Left ventricle myocardium superior (tissue), 1 donor: ENCODE measurements around the gene ZC3H12C. TPM values are rescaled to one million over a fixed set of nuclear protein-coding genes. Genes with fewer than 3 reads are reported as not detected.
"Not testable (repeated sequence)": the region's sequence is repeated elsewhere in the genome, so short reads cannot be mapped to it uniquely, and the experiment has no call there.

Experiments used
- ATAC-seq: fragments of 200-7000 bp; cut with Tn5 transposase; one replicate; pipeline ENCODE4 v1.9.1; 2020; ENCODE audit warnings: mild to moderate bottlenecking, moderate library complexity
- DNase-seq: peaks from one replicate; pipeline ENCODE4 v3.0.0-alpha.2; 2020
- intact Hi-C: fragments of 100-400 bp; cut with micrococcal nuclease; formaldehyde crosslinking; loops from one replicate; pipeline ENCODE4 v1.11.0; 2022
- long read RNA-seq: library from polyadenylated mRNA; unstranded; transcript quantifications from one replicate; pipeline ENCODE4 v2.0.0, GENCODE V29; 2021
- total RNA-seq: library from RNA; stranded (reverse); fragmentation: NEBNext Ultra II Directional; extraction: Animal tissue kit (Norgen Biotek cat#: 25700); gene quantifications from one replicate; pipeline ENCODE4 v1.2.1, GENCODE V29; 2021
- donor health status: DM: no; HTN: yes; CAD: no; lungs with severe emphysema.

The ZC3H12C gene
- total RNA-seq: 18.3 TPM
- long read RNA-seq, partial matches to known transcripts: 0 of 7 reads
- long read RNA-seq, other reads (novel, unspliced or antisense): 7 of 7 reads

GRCh38 chr11:110092515-110093406 is at the start of gene ZC3H12C:
Gene ZC3H12C, plus strand, starts transcription at chr11:110093392. Its CDS starts 20 bp downstream, at chr11:110093412.
- intact Hi-C loops: loop anchor here (5.0 kb wide), 1 partner anchor 145 kb away; no protein-coding TSS in a partner anchor
- peak; percentile 84 for ATAC-seq
- DNase-seq: peak; percentile 89

GRCh38 chr11:110044226-110044968 is 48.8 kb upstream of the ZC3H12C start:
- DNase-seq (no peak), ATAC-seq (no peak)
- intact Hi-C loops: no loop called here

GRCh38 chr11:110046775-110047380 is 46.3 kb upstream of the ZC3H12C start:
- intact Hi-C loops: no loop called here
- DNase-seq: no peak
- ATAC-seq: no peak

- DNase-seq (no peak), ATAC-seq (no peak)
- intact Hi-C loops: no loop called here
These were observed 43.5 kb upstream of the ZC3H12C start for GRCh38 chr11:110049501-110050200.

- no peak for ATAC-seq
- DNase-seq: no peak
These were observed 43.0 kb upstream of the ZC3H12C start for GRCh38 chr11:110050201-110050506.

GRCh38 chr11:110053848-110054414 is 39.3 kb upstream of the ZC3H12C start:
- DNase-seq (no peak), ATAC-seq (no peak)
- intact Hi-C loops: no loop called here

More at GRCh38 chr11:110050201-110050506, 43.0 kb upstream of the ZC3H12C start:
- intact Hi-C loops: no loop called here

- ATAC-seq (no peak), DNase-seq (no peak)
- intact Hi-C loops: no loop called here
These were observed 36.2 kb upstream of the ZC3H12C start for GRCh38 chr11:110056956-110057355.

GRCh38 chr11:110059706-110060463 is 33.3 kb upstream of the ZC3H12C start:
- ATAC-seq: no peak
- intact Hi-C loops: no loop called here
- DNase-seq: no peak

- no peak for DNase-seq
- ATAC-seq: no peak
- intact Hi-C loops: no loop called here
These were observed 31.9 kb upstream of the ZC3H12C start for GRCh38 chr11:110061296-110061695.

- intact Hi-C loops: no loop called here
- DNase-seq: no peak
- ATAC-seq: no peak
These were observed 30.9 kb upstream of the ZC3H12C start for GRCh38 chr11:110062247-110062646.

- no peak for DNase-seq
- no peak for ATAC-seq
- intact Hi-C loops: no loop called here
These were observed 28.0 kb upstream of the ZC3H12C start for GRCh38 chr11:110065189-110065588.

- intact Hi-C loops, ATAC-seq, DNase-seq: not testable (repeated sequence)
These were observed 25.2 kb upstream of the ZC3H12C start for GRCh38 chr11:110068001-110068400.

- ATAC-seq (peak; percentile 93), DNase-seq (peak; percentile 77)
- intact Hi-C loops: no loop called here
These were observed 23.9 kb upstream of the ZC3H12C start for GRCh38 chr11:110069158-110069737.

GRCh38 chr11:110070176-110070575 is 23.0 kb upstream of the ZC3H12C start:
- intact Hi-C loops: no loop called here
- DNase-seq: no peak
- ATAC-seq: no peak

- DNase-seq (no peak), ATAC-seq (no peak)
- intact Hi-C loops: no loop called here
These were observed 22.0 kb upstream of the ZC3H12C start for GRCh38 chr11:110071197-110071596.

GRCh38 chr11:110072930-110073329 is 20.3 kb upstream of the ZC3H12C start:
- intact Hi-C loops: no loop called here
- no peak for DNase-seq
- no peak for ATAC-seq

- ATAC-seq (no peak), DNase-seq (no peak)
- intact Hi-C loops: no loop called here
These were observed 18.7 kb upstream of the ZC3H12C start for GRCh38 chr11:110074499-110074898.
